AG04449 (cell line): ENCODE measurements around the gene ATP10A.

Experiments
- CTCF ChIA-PET: fragments of 350-600 bp; formaldehyde crosslinking; extraction: SDS; loops from one replicate; lab custom pipeline; 2021; ENCODE audit warnings: antibody characterized with exemption; lab: Yijun Ruan, JAX
- POLR2A ChIA-PET: fragments of 400-600, 350-600 bp; formaldehyde crosslinking; extraction: SDS; loops from one replicate; lab custom pipeline; 2020; ENCODE audit warnings: antibody characterized with exemption, inconsistent platforms; lab: Yijun Ruan, JAX
- DNase-seq: peaks from one replicate; pipeline ENCODE4 v3.0.0-alpha.2; 2010; ENCODE audit warnings: low read depth, low spot score
- H3K4me3 ChIP-seq: 2 replicates; pipeline ENCODE4 v1.5.1; 2011; ENCODE audit warnings: low read depth, mild to moderate bottlenecking, control low read depth, low read length
- CTCF ChIP-seq: IDR thresholded peaks from one replicate; pipeline ENCODE4 v1.5.1; 2011; ENCODE audit warnings: mild to moderate bottlenecking, moderate library complexity, low read length, control low read depth, inconsistent platforms; ENCODE audit not compliant: insufficient read depth; ENCODE audit errors: missing control alignments

The ATP10A gene

GRCh38 chr15:25730918-25731317, 132.2 kb downstream of the ATP10A start:
- DNase-seq = no peak
- H3K4me3 ChIP-seq = no peak overlapping the region
- no peak for TF ChIP-seq CTCF
- ChIA-PET CTCF (interaction anchor here (1.4 to 1.6 kb wide), 2 partner anchors 9 to 21 kb away, joined by 4 to 5 read pairs; no protein-coding TSS in a partner anchor), POLR2A (no interaction called here)

- POLR2A ChIA-PET = no interaction called here
- CTCF ChIA-PET = no interaction called here
- DNase-seq = no peak
- H3K4me3 ChIP-seq = no peak overlapping the region
- TF ChIP-seq CTCF = no peak
Measured at GRCh38 chr15:25728816-25729215, 134.3 kb downstream of the ATP10A start.

GRCh38 chr15:25727867-25728600, 135.1 kb downstream of the ATP10A start:
- POLR2A ChIA-PET = no interaction called here
- no peak for TF ChIP-seq CTCF
- DNase-seq = no peak
- CTCF ChIA-PET = interaction anchor here (1.0 kb wide), 1 partner anchor 206 kb away, joined by 3 read pairs; no protein-coding TSS in a partner anchor
- no peak overlapping the region for H3K4me3 ChIP-seq

GRCh38 chr15:25727116-25727515, 136.0 kb downstream of the ATP10A start:
- ChIA-PET CTCF (interaction anchor here (1.0 kb wide), 1 partner anchor 207 kb away, joined by 3 read pairs; no protein-coding TSS in a partner anchor), POLR2A (interaction anchor here (0.6 kb wide), 1 partner anchor 63 kb away, joined by 3 read pairs; no protein-coding TSS in a partner anchor)
- no peak overlapping the region for H3K4me3 ChIP-seq
- DNase-seq = no peak
- no peak for TF ChIP-seq CTCF

- no peak overlapping the region for H3K4me3 ChIP-seq
- ChIA-PET POLR2A (no interaction called here), CTCF (interaction anchor here (1.2 kb wide), 1 partner anchor 208 kb away, joined by 5 read pairs; no protein-coding TSS in a partner anchor)
- TF ChIP-seq CTCF = no peak
- no peak for DNase-seq
Measured at GRCh38 chr15:25725758-25726157, 137.4 kb downstream of the ATP10A start.

- POLR2A ChIA-PET = no interaction called here
- H3K4me3 ChIP-seq = no peak overlapping the region
- CTCF ChIA-PET = no interaction called here
- no peak for DNase-seq
- TF ChIP-seq CTCF = no peak
Measured at GRCh38 chr15:25724899-25725298, 138.2 kb downstream of the ATP10A start.
